Activated T-cell treated with anti-CD3 and anti-CD28 coated beads, Interleukin-2, amount 50 U/mL, for 72 hours (primary cell): ENCODE data around the gene SPDYA. TPM values are rescaled to one million over a fixed set of nuclear protein-coding genes. Genes with fewer than 3 reads are reported as not detected.
A peak's percentile ranks its signal among the peaks of the same experiment; 100 is the strongest.

Experiments used
- ATAC-seq, 2 donors: fragments of 150-1000 bp; cut with Tn5 transposase; replicated peaks in 1 of 2; 2 replicates each; pipeline ENCODE4 v1.10.0; 2021; ENCODE audit warnings: moderate library complexity in 2 of 2, mild to moderate bottlenecking in 1 of 2
- DNase-seq, 2 donors: peaks; one replicate each; pipeline ENCODE4 v3.0.0; 2021 to 2022; ENCODE audit warnings: mixed read lengths in 1 of 2
- H3K27ac Mint-ChIP-seq: one replicate; pipeline ENCODE4 v1.8.0; 2022; ENCODE audit warnings: mild to moderate bottlenecking, moderate library complexity, mixed read lengths
- H3K27me3 Mint-ChIP-seq: one replicate; pipeline ENCODE4 v1.8.0; 2022; ENCODE audit warnings: low read depth, mixed read lengths
- H3K36me3 Mint-ChIP-seq, 2 donors: one replicate each; pipeline ENCODE4 v1.8.0; 2022; ENCODE audit warnings: mixed read lengths in 2 of 2, mild to moderate bottlenecking in 1 of 2; ENCODE audit not compliant: insufficient read depth in 2 of 2
- H3K4me1 Mint-ChIP-seq: one replicate; pipeline ENCODE4 v1.8.0; 2022; ENCODE audit warnings: low read depth, mixed read lengths
- H3K4me3 Mint-ChIP-seq, 2 donors: one replicate each; pipeline ENCODE4 v1.8.0; 2022; ENCODE audit warnings: mild to moderate bottlenecking in 2 of 2, mixed read lengths in 2 of 2, moderate library complexity in 2 of 2
- H3K9me3 Mint-ChIP-seq, 2 donors: one replicate each; pipeline ENCODE4 v1.8.0; 2022; ENCODE audit warnings: mixed read lengths in 2 of 2
- total RNA-seq, 2 donors: library from RNA; stranded (reverse); gene quantifications; one replicate each; pipeline ENCODE4 v1.2.3, GENCODE V29; 2022

SPDYA gene
- total RNA-seq, 2 donors from 2014 or later, result 1.1 to 1.5 TPM

GRCh38 chr2:28838971-28839370 is 28.3 kb downstream of the SPDYA start:
- Mint-ChIP-seq H3K36me3 (no peaks in the 10 kb centered on the region), H3K9me3 (no peaks in the 10 kb centered on the region), H3K4me3 (no peak overlapping the region), H3K27me3 (no peaks in the 10 kb centered on the region), H3K27ac (no peak overlapping the region), H3K4me1 (no peaks in the 10 kb centered on the region)
- DNase-seq (no peak), ATAC-seq (no peak)

- no peak for DNase-seq
- H3K4me3 Mint-ChIP-seq, result no peak overlapping the region
- H3K9me3 Mint-ChIP-seq, result no peaks in the 10 kb centered on the region
- H3K27me3 Mint-ChIP-seq, result no peaks in the 10 kb centered on the region
- no peak for ATAC-seq
- H3K36me3 Mint-ChIP-seq, result no peaks in the 10 kb centered on the region
- no peak overlapping the region for H3K27ac Mint-ChIP-seq
- no peaks in the 10 kb centered on the region for H3K4me1 Mint-ChIP-seq
Observed at GRCh38 chr2:28842042-28842441, 31.4 kb downstream of the SPDYA start.

GRCh38 chr2:28855193-28855592 is 44.6 kb downstream of the SPDYA start:
- no peaks in the 10 kb centered on the region for H3K27me3 Mint-ChIP-seq
- H3K36me3 Mint-ChIP-seq, result peaks cover 0 to 6% of the 10 kb centered on the region in 2 donors
- DNase-seq (no peak), ATAC-seq (no peak)
- no peaks in the 10 kb centered on the region for H3K9me3 Mint-ChIP-seq
- H3K27ac Mint-ChIP-seq, result no peak overlapping the region
- no peak overlapping the region for H3K4me3 Mint-ChIP-seq
- no peaks in the 10 kb centered on the region for H3K4me1 Mint-ChIP-seq

- no peak for ATAC-seq
- Mint-ChIP-seq H3K9me3 (no peaks in the 10 kb centered on the region), H3K4me3 (no peak overlapping the region), H3K27me3 (no peaks in the 10 kb centered on the region), H3K36me3 (peaks cover 0 to 9% of the 10 kb centered on the region in 2 donors), H3K27ac (peak overlapping the region; percentile 64), H3K4me1 (no peaks in the 10 kb centered on the region)
- DNase-seq, result no peak
Observed at GRCh38 chr2:28855977-28856376, 45.3 kb downstream of the SPDYA start.

- ATAC-seq (no peak), DNase-seq (no peak)
- H3K27me3 Mint-ChIP-seq, result no peaks in the 10 kb centered on the region
- H3K4me3 Mint-ChIP-seq, result peak overlapping the region; percentile 91 to 97
- H3K27ac Mint-ChIP-seq, result peak overlapping the region; percentile 50
- H3K9me3 Mint-ChIP-seq, result no peaks in the 10 kb centered on the region
- peaks cover 5 to 13% of the 10 kb centered on the region in 2 donors for H3K36me3 Mint-ChIP-seq
- peaks cover 58% of the 10 kb centered on the region for H3K4me1 Mint-ChIP-seq
Observed at GRCh38 chr2:28868611-28869010, 58.0 kb downstream of the SPDYA start.

- Mint-ChIP-seq H3K9me3 (no peaks in the 10 kb centered on the region), H3K36me3 (peaks cover 5 to 9% of the 10 kb centered on the region in 2 donors), H3K27me3 (no peaks in the 10 kb centered on the region), H3K27ac (peak overlapping the region; percentile 96), H3K4me3 (peak overlapping the region; percentile 97 to 99), H3K4me1 (peaks cover 49% of the 10 kb centered on the region)
- peak in 1 of 2 donors; percentile 27 for ATAC-seq
- DNase-seq, result peak in 1 of 2 donors; percentile 11
Observed at GRCh38 chr2:28869494-28870145, 59.0 kb downstream of the SPDYA start.

- peak within 1 kb of the TSS; percentile 96 for H3K27ac Mint-ChIP-seq
- H3K4me3 Mint-ChIP-seq, result peak within 1 kb of the TSS; percentile 97 to 99
- H3K9me3 Mint-ChIP-seq, result no peaks in the 10 kb centered on the region
Observed at GRCh38 chr2:28870146-28870891, 59.7 kb downstream of the SPDYA start, which contains the start of gene TRMT61B. Gene TRMT61B, minus strand, starts transcription at chr2:28870309. Its CDS starts 32 bp downstream, at chr2:28870277.

GRCh38 chr2:28871620-28872019 is 61.0 kb downstream of the SPDYA start:
- ATAC-seq (no peak), DNase-seq (no peak)
- peaks cover 2 to 5% of the 10 kb centered on the region in 2 donors for H3K36me3 Mint-ChIP-seq
- no peak overlapping the region for H3K27ac Mint-ChIP-seq
- H3K4me1 Mint-ChIP-seq, result peaks cover 30% of the 10 kb centered on the region
- peaks cover 16% of the 10 kb centered on the region for H3K27me3 Mint-ChIP-seq
- H3K4me3 Mint-ChIP-seq, result peak overlapping the region; percentile 97 to 99
- no peaks in the 10 kb centered on the region for H3K9me3 Mint-ChIP-seq

More at GRCh38 chr2:28870146-28870891, 59.7 kb downstream of the SPDYA start, which contains the start of gene TRMT61B:
- DNase-seq (peak; percentile 98), ATAC-seq (peak; percentile 97 to 98)
- Mint-ChIP-seq H3K27me3 (peaks cover 3% of the 10 kb centered on the region), H3K36me3 (peaks cover 2 to 5% of the 10 kb centered on the region in 2 donors), H3K4me1 (peaks cover 42% of the 10 kb centered on the region)

- DNase-seq (no peak), ATAC-seq (no peak)
- Mint-ChIP-seq H3K4me1 (no peaks in the 10 kb centered on the region), H3K36me3 (no peaks in the 10 kb centered on the region), H3K4me3 (no peak overlapping the region), H3K9me3 (no peaks in the 10 kb centered on the region), H3K27me3 (peaks cover 29% of the 10 kb centered on the region), H3K27ac (no peak overlapping the region)
Observed at GRCh38 chr2:28880193-28880592, 69.6 kb downstream of the SPDYA start.

- H3K4me3 Mint-ChIP-seq, result no peak overlapping the region
- no peaks in the 10 kb centered on the region for H3K27me3 Mint-ChIP-seq
- no peaks in the 10 kb centered on the region for H3K9me3 Mint-ChIP-seq
- H3K36me3 Mint-ChIP-seq, result peaks cover 4 to 5% of the 10 kb centered on the region in 2 donors
- ATAC-seq (no peak), DNase-seq (no peak)
- H3K4me1 Mint-ChIP-seq, result peaks cover 32% of the 10 kb centered on the region
- no peak overlapping the region for H3K27ac Mint-ChIP-seq
Observed at GRCh38 chr2:28893488-28893887, 82.9 kb downstream of the SPDYA start.

- DNase-seq (peak; percentile 98 to 99), ATAC-seq (peak; percentile 97)
- H3K4me3 Mint-ChIP-seq, result peak within 1 kb of the TSS; percentile 99
- peak within 1 kb of the TSS; percentile 99 for H3K27ac Mint-ChIP-seq
- peaks cover 4 to 5% of the 10 kb centered on the region in 2 donors for H3K36me3 Mint-ChIP-seq
- H3K27me3 Mint-ChIP-seq, result no peaks in the 10 kb centered on the region
- H3K4me1 Mint-ChIP-seq, result peaks cover 43% of the 10 kb centered on the region
- H3K9me3 Mint-ChIP-seq, result no peaks in the 10 kb centered on the region
Observed at GRCh38 chr2:28894470-28895188, 84.0 kb downstream of the SPDYA start, which contains the start of gene WDR43. Gene WDR43, plus strand, starts transcription at chr2:28894667. Its CDS starts 32 bp downstream, at chr2:28894699.

GRCh38 chr2:28895189-28895893 is 84.7 kb downstream of the SPDYA start:
- H3K4me3 Mint-ChIP-seq, result peak overlapping the region; percentile 99
- peaks cover 4 to 5% of the 10 kb centered on the region in 2 donors for H3K36me3 Mint-ChIP-seq
- DNase-seq (peak; percentile 43 to 48), ATAC-seq (peak; percentile 36 to 47)
- H3K9me3 Mint-ChIP-seq, result no peaks in the 10 kb centered on the region
- no peaks in the 10 kb centered on the region for H3K27me3 Mint-ChIP-seq
- peaks cover 50% of the 10 kb centered on the region for H3K4me1 Mint-ChIP-seq
- peak overlapping the region; percentile 99 for H3K27ac Mint-ChIP-seq
